ENCODE measurements around the gene PLCH2. TPM values are rescaled to one million over a fixed set of nuclear protein-coding genes. Genes with fewer than 3 reads are reported as not detected.

Gene PLCH2
- total and polyA plus RNA-seq, 9 of the 15 experiments (the other 6 are each of a cell fraction or from before 2014, with no cell fraction given) = 0.16 TPM; not detected in 8

DNA sequence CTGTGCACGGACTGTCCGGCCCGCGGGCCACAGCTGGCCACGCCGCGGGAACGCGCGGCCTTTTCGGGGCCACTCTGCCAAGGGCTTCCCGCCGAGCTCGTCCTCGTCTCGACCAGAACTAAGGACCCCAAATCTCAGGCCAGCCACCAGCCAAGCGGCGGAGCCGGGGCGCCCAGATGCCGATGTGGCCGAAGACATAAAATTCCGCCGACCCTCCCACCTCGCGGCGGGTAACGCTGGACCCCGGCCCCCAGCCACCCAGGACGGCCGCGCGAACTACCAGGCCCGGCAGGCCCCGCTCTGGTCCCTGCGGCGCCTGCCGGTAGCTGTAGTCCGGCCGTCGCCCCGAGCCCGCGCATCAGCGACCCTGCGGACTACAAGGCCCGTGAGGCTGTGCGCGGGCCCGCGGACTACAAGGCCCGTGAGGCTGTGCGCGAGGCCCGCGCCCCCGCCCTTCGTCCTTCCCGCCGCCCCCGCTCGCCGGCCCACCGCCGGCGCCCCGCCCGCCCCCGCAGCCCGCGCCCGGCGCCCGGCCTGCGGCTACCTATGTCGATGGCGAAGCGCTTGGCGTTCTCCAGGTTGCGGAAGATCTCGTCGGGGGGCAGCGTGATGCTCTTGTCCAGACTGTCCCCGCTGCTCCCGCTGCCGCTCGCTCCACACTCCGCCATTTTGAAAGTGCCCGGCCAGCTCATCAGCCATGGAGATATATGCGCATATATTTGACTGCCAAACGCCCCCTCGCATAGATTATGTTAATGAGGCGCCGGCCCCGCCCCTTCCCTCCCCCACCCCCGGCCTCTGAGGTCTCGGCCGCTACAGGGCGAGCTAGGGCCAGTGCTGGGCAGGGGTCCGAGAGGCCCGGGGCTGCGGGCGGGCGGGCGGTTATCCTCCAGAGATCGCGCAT is 50.1 kb downstream of the PLCH2 start, which contains the start of gene PANK4 (continued):
- TF ChIP-seq, protein P1, sequence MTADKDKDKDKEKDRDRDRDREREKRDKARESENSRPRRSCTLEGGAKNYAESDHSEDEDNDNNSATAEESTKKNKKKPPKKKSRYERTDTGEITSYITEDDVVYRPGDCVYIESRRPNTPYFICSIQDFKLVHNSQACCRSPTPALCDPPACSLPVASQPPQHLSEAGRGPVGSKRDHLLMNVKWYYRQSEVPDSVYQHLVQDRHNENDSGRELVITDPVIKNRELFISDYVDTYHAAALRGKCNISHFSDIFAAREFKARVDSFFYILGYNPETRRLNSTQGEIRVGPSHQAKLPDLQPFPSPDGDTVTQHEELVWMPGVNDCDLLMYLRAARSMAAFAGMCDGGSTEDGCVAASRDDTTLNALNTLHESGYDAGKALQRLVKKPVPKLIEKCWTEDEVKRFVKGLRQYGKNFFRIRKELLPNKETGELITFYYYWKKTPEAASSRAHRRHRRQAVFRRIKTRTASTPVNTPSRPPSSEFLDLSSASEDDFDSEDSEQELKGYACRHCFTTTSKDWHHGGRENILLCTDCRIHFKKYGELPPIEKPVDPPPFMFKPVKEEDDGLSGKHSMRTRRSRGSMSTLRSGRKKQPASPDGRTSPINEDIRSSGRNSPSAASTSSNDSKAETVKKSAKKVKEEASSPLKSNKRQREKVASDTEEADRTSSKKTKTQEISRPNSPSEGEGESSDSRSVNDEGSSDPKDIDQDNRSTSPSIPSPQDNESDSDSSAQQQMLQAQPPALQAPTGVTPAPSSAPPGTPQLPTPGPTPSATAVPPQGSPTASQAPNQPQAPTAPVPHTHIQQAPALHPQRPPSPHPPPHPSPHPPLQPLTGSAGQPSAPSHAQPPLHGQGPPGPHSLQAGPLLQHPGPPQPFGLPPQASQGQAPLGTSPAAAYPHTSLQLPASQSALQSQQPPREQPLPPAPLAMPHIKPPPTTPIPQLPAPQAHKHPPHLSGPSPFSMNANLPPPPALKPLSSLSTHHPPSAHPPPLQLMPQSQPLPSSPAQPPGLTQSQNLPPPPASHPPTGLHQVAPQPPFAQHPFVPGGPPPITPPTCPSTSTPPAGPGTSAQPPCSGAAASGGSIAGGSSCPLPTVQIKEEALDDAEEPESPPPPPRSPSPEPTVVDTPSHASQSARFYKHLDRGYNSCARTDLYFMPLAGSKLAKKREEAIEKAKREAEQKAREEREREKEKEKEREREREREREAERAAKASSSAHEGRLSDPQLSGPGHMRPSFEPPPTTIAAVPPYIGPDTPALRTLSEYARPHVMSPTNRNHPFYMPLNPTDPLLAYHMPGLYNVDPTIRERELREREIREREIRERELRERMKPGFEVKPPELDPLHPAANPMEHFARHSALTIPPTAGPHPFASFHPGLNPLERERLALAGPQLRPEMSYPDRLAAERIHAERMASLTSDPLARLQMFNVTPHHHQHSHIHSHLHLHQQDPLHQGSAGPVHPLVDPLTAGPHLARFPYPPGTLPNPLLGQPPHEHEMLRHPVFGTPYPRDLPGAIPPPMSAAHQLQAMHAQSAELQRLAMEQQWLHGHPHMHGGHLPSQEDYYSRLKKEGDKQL (CRISPR knock-in tag; IDR thresholded peaks at IDR 0.05; ENCODE audit: borderline replicate concordance) = no peak
- TF ChIP-seq ZNF282 (CRISPR knock-in tag; IDR thresholded peaks at IDR 0.05) (no peak), JUND (IDR thresholded peaks at IDR 0.05; ENCODE audit: borderline replicate concordance, low read depth, low read length) (no peak; the same call in 1 of the 2 replicates), JUND (tag; IDR thresholded peaks at IDR 0.05; ENCODE audit: borderline replicate concordance, low read depth, low read length) (no peak; the same call in 2 of the 3 replicates), ZNF184 (CRISPR knock-in tag; IDR thresholded peaks at IDR 0.05) (no peak), MTF1 (CRISPR knock-in tag; IDR thresholded peaks at IDR 0.05; ENCODE audit: borderline replicate concordance) (no peak), ZBTB34 (CRISPR knock-in tag; IDR thresholded peaks at IDR 0.05) (no peak), ZNF551 (CRISPR knock-in tag; IDR thresholded peaks at IDR 0.05) (no peak), TARDBP (IDR thresholded peaks at IDR 0.05) (no peak), DEAF1 (CRISPR knock-in tag; IDR thresholded peaks at IDR 0.05) (no peak), PREB (CRISPR knock-in tag; IDR thresholded peaks at IDR 0.05) (no peak), ZNF778 (CRISPR knock-in tag; IDR thresholded peaks at IDR 0.05) (no peak), NFE2 (IDR thresholded peaks at IDR 0.05; ENCODE audit: low read depth) (no peak)
- TF ChIP-seq, protein P2, sequence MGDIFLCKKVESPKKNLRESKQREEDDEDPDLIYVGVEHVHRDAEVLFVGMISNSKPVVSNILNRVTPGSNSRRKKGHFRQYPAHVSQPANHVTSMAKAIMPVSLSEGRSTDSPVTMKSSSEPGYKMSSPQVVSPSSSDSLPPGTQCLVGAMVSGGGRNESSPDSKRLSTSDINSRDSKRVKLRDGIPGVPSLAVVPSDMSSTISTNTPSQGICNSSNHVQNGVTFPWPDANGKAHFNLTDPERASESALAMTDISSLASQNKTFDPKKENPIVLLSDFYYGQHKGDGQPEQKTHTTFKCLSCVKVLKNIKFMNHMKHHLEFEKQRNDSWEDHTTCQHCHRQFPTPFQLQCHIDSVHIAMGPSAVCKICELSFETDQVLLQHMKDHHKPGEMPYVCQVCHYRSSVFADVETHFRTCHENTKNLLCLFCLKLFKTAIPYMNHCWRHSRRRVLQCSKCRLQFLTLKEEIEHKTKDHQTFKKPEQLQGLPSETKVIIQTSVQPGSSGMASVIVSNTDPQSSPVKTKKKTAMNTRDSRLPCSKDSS (IDR thresholded peaks at IDR 0.05; ENCODE audit: low read depth, partially characterized antibody) = no peak
